Right ventricle myocardium inferior (tissue), 1 donor: ENCODE data around the gene EVA1A. TPM values are rescaled to one million over a fixed set of nuclear protein-coding genes. Genes with fewer than 3 reads are reported as not detected.

ENCODE experiments used
- ATAC-seq: fragments of 200-7000 bp; cut with Tn5 transposase; one replicate; pipeline ENCODE4 v1.9.1; 2020; ENCODE audit warnings: mild to moderate bottlenecking, moderate library complexity
- DNase-seq: peaks from one replicate; pipeline ENCODE4 v3.0.0; 2021; ENCODE audit errors: missing footprints
- intact Hi-C: fragments of 100-400 bp; cut with DNase I; formaldehyde crosslinking; loops from one replicate; pipeline ENCODE4 v1.11.0; 2022
- total RNA-seq: library from RNA; stranded (reverse); fragmentation: NEBNext Ultra II Directional; extraction: Animal tissue kit (Norgen Biotek cat#: 25700); gene quantifications from one replicate; pipeline ENCODE4 v1.2.1, GENCODE V29; 2021
- donor health status: DM: no; HTN: yes; CAD: no; lungs with severe emphysema.

Gene EVA1A
- total RNA-seq, 1 donor from 2014 or later = 0.84 TPM

DNA sequence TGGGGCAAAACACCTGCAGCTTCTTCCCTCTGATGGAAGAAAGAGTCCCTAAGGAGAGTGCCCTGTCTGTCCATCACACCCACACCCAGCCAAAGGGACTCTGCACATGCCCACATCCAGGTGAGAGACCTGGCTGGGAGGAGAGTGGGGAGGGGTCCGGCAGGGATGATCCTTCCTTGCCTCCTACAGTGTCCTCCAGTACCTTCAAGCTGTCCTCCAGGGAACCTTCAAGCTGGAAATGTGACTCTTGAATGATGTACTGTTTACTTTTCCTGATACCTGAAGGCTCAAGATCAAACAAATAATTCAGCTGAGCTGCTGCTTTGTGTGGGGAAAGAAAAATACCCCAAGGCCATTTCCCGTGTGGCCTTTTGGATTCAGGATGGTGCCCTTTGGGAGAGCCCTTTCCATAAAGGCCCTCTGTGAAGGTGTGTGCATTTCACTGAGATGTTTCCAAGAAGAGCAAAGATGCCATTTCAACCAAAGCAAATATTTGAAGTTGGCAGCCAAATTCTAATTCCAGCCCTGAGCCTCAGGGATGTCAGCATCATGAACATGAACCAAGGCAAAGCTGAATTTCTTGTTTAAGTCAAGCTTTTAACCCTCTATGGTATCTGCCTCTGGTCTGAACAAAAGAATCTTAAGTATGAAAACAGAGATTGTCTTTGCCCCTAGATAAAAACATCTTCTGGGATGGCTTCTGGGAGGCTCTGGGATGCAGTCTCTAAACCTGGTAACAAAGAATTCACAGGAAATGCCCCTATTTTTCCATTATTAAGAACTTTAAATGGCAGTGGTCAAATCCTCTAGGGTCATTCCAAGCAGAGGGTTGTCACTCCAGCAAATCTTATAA, 11.1 kb downstream of the EVA1A start:
- ATAC-seq (no peak), DNase-seq (no peak)
- intact Hi-C loops = no loop called here

GRCh38 chr2:75548036-75548573, 12.6 kb downstream of the EVA1A start:
- intact Hi-C loops = no loop called here
- DNase-seq (no peak), ATAC-seq (no peak)

DNA sequence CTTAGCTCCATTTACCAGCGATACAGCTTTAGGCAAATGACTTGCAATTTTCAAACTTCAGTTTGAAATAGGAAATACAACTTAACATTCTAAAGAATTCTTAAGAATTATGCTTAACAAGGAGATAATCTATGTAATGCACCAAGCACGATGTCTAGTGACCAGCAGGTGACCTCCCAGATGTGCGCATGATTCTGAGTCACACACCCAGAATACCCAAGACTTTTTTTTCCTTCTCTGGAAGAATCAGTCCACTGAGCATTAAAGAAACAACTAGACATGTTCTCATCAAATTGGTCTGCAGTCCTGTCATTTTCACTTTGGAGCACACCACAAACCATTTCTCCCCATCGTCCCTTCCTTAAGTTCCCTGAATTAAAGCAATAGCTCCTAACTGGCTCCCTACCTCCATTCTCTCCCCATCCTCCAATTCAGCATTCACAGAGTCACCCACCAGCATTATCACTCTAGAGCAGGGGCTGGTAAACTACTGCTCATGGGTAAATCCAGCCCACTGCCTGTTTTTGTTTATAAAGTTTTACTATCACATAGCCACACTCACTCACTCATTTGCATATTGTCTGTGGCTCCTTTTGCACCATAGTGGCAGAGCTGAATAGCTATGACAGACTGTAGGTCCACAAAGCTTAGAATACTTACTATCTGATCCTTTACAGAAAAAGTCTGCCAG, 13.2 kb downstream of the EVA1A start:
- no peak for ATAC-seq
- intact Hi-C loops = no loop called here

DNA sequence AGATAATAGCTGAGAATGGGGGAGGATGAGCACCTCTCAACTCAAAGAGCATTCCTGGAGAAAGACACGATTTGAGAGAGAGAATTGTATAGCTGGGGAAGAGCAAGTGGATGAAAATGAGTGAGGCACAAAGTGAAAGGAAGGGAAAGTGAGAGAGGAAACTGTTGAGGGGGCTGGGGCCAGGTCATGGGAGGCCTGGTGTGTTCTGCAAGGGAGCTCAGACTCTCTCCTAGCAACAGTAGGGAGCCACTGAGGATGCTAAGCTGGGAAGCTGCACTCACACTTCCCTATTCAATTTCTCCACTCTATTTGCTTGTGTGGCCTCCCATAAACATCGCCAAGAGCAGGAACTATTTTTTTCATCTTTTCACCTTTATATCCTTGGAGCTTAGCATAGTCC, 14.8 kb downstream of the EVA1A start:
- ATAC-seq = no peak
- intact Hi-C loops = no loop called here
- no peak for DNase-seq

More for the DNA sequence above, 13.2 kb downstream of the EVA1A start:
- DNase-seq = no peak

DNA sequence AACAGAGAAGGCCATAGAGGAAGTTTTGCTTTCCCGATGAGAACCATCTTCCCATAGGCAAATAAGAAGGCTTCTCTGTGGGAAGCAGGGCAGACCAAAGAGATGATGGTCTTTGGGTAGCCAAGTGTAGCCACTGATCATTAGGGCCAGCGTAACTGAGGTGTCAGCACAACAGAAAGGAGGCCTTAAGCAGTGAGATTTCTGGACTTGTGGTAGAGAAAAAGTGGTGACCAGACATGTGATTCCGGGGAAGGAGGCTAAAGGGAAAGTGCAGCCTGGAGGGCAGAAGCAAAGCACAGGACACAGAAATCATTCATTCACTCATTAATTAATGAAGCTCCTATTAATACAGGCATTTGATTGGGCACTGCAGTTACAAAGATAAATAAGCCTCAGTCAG, 15.4 kb downstream of the EVA1A start:
- intact Hi-C loops = no loop called here
- no peak for DNase-seq
- ATAC-seq = no peak

- no peak for ATAC-seq
- intact Hi-C loops = no loop called here
- DNase-seq = no peak
Observed at GRCh38 chr2:75543446-75543845, 17.3 kb downstream of the EVA1A start.

DNA sequence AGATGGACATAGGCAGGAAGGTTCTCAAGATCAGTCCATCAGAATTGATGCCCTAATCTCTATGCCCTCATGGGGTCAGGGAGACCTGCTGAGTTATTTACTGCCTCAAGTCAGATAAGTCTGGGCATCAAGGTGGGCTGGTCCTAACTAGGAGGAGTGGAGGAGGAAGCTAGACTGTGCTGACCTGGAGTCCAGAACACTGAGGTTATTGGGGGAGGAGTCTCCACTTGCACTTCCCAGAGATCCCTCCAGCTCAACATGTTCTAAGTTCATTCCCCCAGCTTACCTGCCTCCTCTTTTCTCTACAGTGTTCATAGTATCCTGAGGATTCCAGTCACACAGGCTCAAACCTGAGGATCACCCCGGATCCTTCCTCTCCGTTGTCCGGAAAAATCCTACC, 19.3 kb downstream of the EVA1A start:
- DNase-seq = no peak
- intact Hi-C loops = no loop called here
- ATAC-seq = no peak

DNA sequence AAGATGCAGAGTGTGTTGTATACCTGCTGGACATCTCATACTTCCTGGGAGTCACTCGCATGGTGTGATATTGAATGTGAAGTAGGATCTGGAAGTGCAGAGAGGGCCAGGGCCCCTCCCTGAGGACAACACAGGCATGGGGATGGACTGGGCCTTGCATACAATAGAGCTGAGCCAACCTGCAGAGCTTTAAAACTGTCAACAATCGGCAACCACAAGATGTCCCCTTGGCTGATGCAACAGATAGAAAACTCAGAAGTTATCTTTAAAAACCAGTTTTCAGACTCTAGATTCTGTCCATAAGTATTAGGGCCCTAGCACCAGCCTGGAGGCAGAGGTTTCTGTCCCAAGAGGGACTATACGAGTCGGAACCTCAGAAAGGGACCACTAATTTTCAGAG, 19.7 kb downstream of the EVA1A start:
- ATAC-seq = no peak
- intact Hi-C loops = no loop called here

GRCh38 chr2:75539955-75540716, 20.6 kb downstream of the EVA1A start:
- intact Hi-C loops = no loop called here
- ATAC-seq (peak; percentile 86), DNase-seq (no peak)

More for the DNA sequence above, 19.7 kb downstream of the EVA1A start:
- no peak for DNase-seq

DNA sequence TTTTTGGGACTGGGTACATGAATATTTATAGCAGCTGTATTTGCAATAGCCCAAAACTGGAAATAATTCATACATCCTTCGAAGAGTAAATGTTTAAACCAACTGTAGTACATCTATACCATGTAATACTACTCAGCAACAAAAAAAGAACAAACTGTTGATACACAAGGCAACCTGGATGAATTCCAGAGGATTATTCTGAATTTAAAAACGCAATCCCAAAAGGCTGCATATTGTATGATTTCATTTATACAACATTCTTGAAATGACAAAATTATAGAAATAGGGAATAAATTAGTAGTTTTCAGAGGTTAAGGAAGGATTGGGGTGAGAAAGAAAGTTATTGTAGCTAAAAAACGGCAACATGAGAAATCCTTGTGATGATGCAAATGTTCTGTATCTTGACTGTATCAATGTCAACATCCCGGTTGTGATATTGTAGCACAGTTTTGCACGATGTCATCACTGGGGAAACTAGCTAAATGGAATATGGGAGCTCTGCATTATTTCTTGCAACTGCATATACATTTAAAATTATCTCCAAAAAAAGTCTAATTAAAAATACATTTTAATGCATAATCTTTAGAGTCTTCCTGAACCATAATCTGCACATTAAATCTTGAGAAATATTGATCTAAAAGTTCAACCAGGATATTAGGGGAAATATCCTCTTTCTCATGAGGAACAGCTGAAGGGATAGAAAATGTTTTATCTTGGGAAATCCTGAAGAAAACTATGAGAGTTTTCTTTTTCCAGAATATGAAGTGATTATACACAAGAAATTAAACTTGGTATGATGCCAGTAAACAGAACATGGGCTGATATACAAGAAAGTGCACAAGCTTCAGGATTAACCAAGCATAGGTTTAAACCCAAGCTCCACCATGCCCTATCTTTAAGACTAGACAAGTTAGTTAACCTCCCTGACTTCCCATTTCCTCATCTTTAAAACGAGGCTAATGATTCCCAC, 21.9 kb downstream of the EVA1A start:
- intact Hi-C loops = no loop called here

DNA sequence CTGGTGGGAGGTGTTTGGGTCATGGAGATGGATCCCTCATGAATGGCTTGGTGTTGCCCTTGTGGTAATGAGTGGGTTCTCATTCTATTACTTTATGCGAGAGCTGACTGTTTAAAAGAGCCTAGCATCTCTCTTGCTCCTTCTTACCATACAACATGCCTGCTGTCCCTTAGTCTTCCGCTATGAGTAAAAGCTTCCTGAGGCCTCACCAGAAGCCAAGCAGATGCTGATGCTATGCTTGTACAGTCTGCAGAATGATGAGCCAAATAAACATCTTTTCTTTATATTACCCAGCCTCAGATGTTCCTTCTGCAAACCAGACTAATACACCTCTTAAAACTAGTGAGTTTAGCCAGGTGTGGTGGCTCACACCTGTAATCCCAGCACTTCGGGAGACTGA, 23.1 kb downstream of the EVA1A start:
- intact Hi-C loops = no loop called here
- no peak for ATAC-seq
- no peak for DNase-seq

More for the DNA sequence above, 21.9 kb downstream of the EVA1A start:
- DNase-seq (no peak), ATAC-seq (no peak)

DNA sequence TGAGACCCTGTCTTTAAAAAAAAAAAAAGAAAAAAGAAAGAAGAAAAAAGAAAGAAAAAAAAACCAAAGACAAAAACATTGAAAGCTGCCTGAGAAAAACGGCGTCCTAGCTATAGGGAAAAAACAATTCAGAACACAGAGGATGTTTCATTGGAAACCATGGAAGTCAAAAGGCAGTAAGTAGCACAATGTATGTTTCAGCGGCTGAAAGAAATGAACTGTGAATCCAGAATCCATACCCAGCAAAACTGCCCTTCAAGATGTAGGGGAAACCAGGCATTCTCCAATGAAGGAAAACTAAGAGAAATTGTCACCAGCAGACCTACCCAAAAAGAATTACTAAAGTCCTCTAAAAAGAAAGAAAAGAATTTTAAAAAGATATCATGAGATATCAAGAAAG, 27.6 kb downstream of the EVA1A start:
- ATAC-seq = no peak
- DNase-seq = no peak
- intact Hi-C loops = no loop called here

DNA sequence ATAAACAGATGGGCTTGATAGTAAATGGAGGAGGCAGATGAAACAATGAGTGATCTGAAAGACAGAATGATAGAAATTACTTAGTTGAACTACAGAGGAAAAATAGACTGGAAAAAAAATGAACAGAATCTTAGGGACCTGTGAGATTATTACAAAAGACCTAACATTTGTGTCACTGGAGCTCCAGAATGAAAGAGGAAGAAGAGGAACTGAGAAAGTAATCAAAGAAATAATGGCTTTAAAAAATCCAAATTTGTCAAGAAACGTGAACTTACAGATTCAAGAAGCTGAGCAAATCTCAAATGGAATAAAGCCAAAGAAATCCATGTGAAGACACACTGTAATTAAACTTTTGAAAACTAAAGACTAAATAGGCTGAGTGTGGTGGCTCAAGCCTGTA, 28.3 kb downstream of the EVA1A start:
- intact Hi-C loops = no loop called here
- ATAC-seq (no peak), DNase-seq (no peak)

- DNase-seq (no peak), ATAC-seq (no peak)
- intact Hi-C loops = no loop called here
Observed at GRCh38 chr2:75528221-75528977, 32.3 kb downstream of the EVA1A start.

DNA sequence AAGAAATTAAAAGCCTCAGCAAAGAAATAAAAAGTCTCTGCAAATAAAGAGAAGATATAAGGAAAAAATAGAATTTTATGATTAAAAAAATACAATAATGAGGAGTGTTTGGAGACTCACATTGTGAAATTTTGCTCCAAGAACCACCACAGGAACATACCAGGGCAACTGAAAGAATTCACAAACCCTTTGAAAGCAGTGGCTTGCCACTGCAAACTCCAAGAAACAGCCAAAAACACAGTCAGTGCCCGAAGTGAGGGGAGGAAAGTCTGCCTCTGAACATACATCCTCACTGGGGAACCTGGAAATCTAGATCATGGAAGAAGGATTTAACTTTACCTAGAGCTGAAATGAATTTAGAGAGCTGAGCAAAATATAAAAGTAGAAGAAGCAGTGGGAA, 33.1 kb downstream of the EVA1A start:
- intact Hi-C loops = no loop called here
- DNase-seq (no peak), ATAC-seq (no peak)

- ATAC-seq (no peak), DNase-seq (no peak)
- intact Hi-C loops = no loop called here
Observed at GRCh38 chr2:75526842-75527241, 33.9 kb downstream of the EVA1A start.

- no peak for ATAC-seq
- DNase-seq = no peak
- intact Hi-C loops = no loop called here
Observed at GRCh38 chr2:75525434-75526310, 35.1 kb downstream of the EVA1A start.
